HepG2 (cell line): Measurements from ENCODE around the gene RGL3. TPM values are rescaled to one million over a fixed set of nuclear protein-coding genes. Genes with fewer than 3 reads are reported as not detected.

Experiments used
- ATF5 ChIP-seq: sonication (generic); formaldehyde crosslinking; IDR thresholded peaks from 2 replicates; pipeline ENCODE4 v1.4.0; 2020; ENCODE audit warnings: mild to moderate bottlenecking, low read depth, missing genetic modification reagents
- ATM ChIP-seq: fragments of 450-650 bp; IDR thresholded peaks from 2 replicates; pipeline ENCODE4 v1.7.1; 2017; ENCODE audit warnings: mild to moderate bottlenecking, borderline replicate concordance
- ELF4 ChIP-seq: sonication (generic); formaldehyde crosslinking; IDR thresholded peaks from 2 replicates; pipeline ENCODE4 v1.5.0; 2020; ENCODE audit warnings: missing genetic modification reagents, mild to moderate bottlenecking, moderate library complexity, borderline replicate concordance
- ESRRA ChIP-seq: sonication (generic); formaldehyde crosslinking; IDR thresholded peaks from 2 replicates; pipeline ENCODE4 v1.5.1; 2020; ENCODE audit warnings: mild to moderate bottlenecking, low read depth, missing genetic modification reagents
- FOXA3 ChIP-seq: IDR thresholded peaks from 2 replicates; pipeline ENCODE4 v1.6.1; 2016; ENCODE audit warnings: missing genetic modification reagents, missing compliant biosample characterization
- FOXO1 ChIP-seq: sonication (generic); formaldehyde crosslinking; IDR thresholded peaks from 2 replicates; pipeline ENCODE4 v1.4.0; 2020; ENCODE audit warnings: missing genetic modification reagents
- HES4 ChIP-seq: sonication (generic); formaldehyde crosslinking; IDR thresholded peaks from 2 replicates; pipeline ENCODE4 v1.9.0; 2021; ENCODE audit warnings: mild to moderate bottlenecking, missing genetic modification reagents, borderline replicate concordance
- HNF4A ChIP-seq: sonication (generic); formaldehyde crosslinking; IDR thresholded peaks from 2 replicates; pipeline ENCODE4 v1.4.0; 2020; ENCODE audit warnings: missing genetic modification reagents
- HNRNPUL1 ChIP-seq: fragments of 200-400 bp; formaldehyde crosslinking; IDR thresholded peaks from 2 replicates; pipeline ENCODE4 v1.6.1; 2017; ENCODE audit warnings: low read depth, mild to moderate bottlenecking, low read length, moderate library complexity
- HOMEZ ChIP-seq: IDR thresholded peaks from 2 replicates; pipeline ENCODE4 v1.6.1; 2016; ENCODE audit warnings: low read depth
- HOXD1 ChIP-seq: sonication (generic); formaldehyde crosslinking; IDR thresholded peaks from 2 replicates; pipeline ENCODE4 v1.5.0; 2020; ENCODE audit warnings: missing genetic modification reagents
- NFYC ChIP-seq: IDR thresholded peaks from 2 replicates; pipeline ENCODE4 v1.6.1; 2016; ENCODE audit warnings: missing genetic modification reagents, missing compliant biosample characterization
- SOX13 ChIP-seq, 3 experiments: fragments of 450-650 bp in 1 of 3; sonication (generic) in 1 of 3; formaldehyde crosslinking in 1 of 3; IDR thresholded peaks in 2 of 3; conservative IDR thresholded peaks in 1 of 3; 2 replicates each; pipeline versions ENCODE4 v1.5.0 to v1.6.1; 2016 to 2020; ENCODE audit warnings: antibody characterized with exemption in 1 of 3, mild to moderate bottlenecking in 1 of 3, missing compliant biosample characterization in 1 of 3, missing genetic modification reagents in 1 of 3, moderate library complexity in 1 of 3
- TBP ChIP-seq: sonication (generic); formaldehyde crosslinking; IDR thresholded peaks from 2 replicates; pipeline ENCODE4 v1.5.0; 2020; ENCODE audit warnings: missing genetic modification reagents
- TBX2 ChIP-seq: sonication (generic); formaldehyde crosslinking; IDR thresholded peaks from 2 replicates; pipeline ENCODE4 v1.5.0; 2020; ENCODE audit warnings: missing genetic modification reagents, mild to moderate bottlenecking, borderline replicate concordance
- THAP7 ChIP-seq: sonication (generic); formaldehyde crosslinking; IDR thresholded peaks from 2 replicates; pipeline ENCODE4 v1.8.1; 2023; ENCODE audit warnings: mild to moderate bottlenecking, missing genetic modification reagents
- ZNF281 ChIP-seq: sonication (generic); formaldehyde crosslinking; IDR thresholded peaks from 2 replicates; pipeline ENCODE4 v1.4.0; 2020; ENCODE audit warnings: missing genetic modification reagents, borderline replicate concordance
- ZNF282 ChIP-seq: fragments of 450-650 bp; IDR thresholded peaks from 2 replicates; pipeline ENCODE4 v1.6.1; 2018; ENCODE audit not compliant: partially characterized antibody
- ZNF343 ChIP-seq: sonication (generic); formaldehyde crosslinking; IDR thresholded peaks from 2 replicates; pipeline ENCODE4 v1.4.0; 2020; ENCODE audit warnings: mild to moderate bottlenecking, missing genetic modification reagents
- ZNF552 ChIP-seq: sonication (generic); formaldehyde crosslinking; IDR thresholded peaks from 2 replicates; pipeline ENCODE4 v1.9.0; 2022; ENCODE audit warnings: missing genetic modification reagents, mild to moderate bottlenecking, borderline replicate concordance
- ZNF589 ChIP-seq: sonication (generic); formaldehyde crosslinking; conservative IDR thresholded peaks from 2 replicates; pipeline ENCODE4 v1.8.0; 2022; ENCODE audit warnings: mild to moderate bottlenecking, moderate library complexity, missing genetic modification reagents
- ZNF674 ChIP-seq: sonication (generic); formaldehyde crosslinking; IDR thresholded peaks from 2 replicates; pipeline ENCODE4 v1.5.0; 2020; ENCODE audit warnings: low read depth, mild to moderate bottlenecking, missing genetic modification reagents
- ZSCAN21 ChIP-seq: sonication (generic); formaldehyde crosslinking; IDR thresholded peaks from 2 replicates; pipeline ENCODE4 v1.8.0; 2022; ENCODE audit warnings: mild to moderate bottlenecking, missing genetic modification reagents, moderate library complexity, borderline replicate concordance
- polyA plus RNA-seq, 8 experiments: library from polyadenylated mRNA; depleted of rRNA in 3 of 8; stranded (reverse) in 7 of 8; unstranded in 1 of 8; fragments of >200 nt; fragmentation: Illumina TruSeq in 4 of 8; extraction: Trizol in 4 of 8; gene quantifications; 2 replicates each; pipeline versions ENCODE4 v1.2.1 to v1.2.3, GENCODE V29; 2011 to 2016; ENCODE audit warnings: low read depth in 4 of 8, missing spikeins in 1 of 8, mixed read lengths in 1 of 8; ENCODE audit not compliant: insufficient read depth in 1 of 8
- total RNA-seq, 5 experiments: library from RNA; depleted of rRNA; stranded (reverse); fragments of >200 nt; fragmentation: Illumina TruSeq; extraction: Trizol; gene quantifications; 2 replicates each; pipeline ENCODE4 v1.2.3, GENCODE V29; 2016; ENCODE audit warnings: low read depth in 1 of 5

Gene RGL3
- total and polyA plus RNA-seq, 2 of the 13 experiments (the other 11 are each of a cell fraction or from before 2014, with no cell fraction given), result 4.2 to 7.6 TPM

GRCh38 chr19:11380653-11381537 lies 38.2 kb downstream of the RGL3 start (continued):
- peak; percentile 91 for TF ChIP-seq THAP7 (CRISPR knock-in tag)
- peak; percentile 94 for TF ChIP-seq NFYC (CRISPR knock-in tag)
- no peak for TF ChIP-seq TBP (CRISPR knock-in tag)
- no peak for TF ChIP-seq ZSCAN21
- no peak for TF ChIP-seq ELF4 (CRISPR knock-in tag)
- TF ChIP-seq HES4 (CRISPR knock-in tag), result no peak
- TF ChIP-seq HNRNPUL1, result no peak
- TF ChIP-seq ATM, result no peak
- peak; percentile 44 for TF ChIP-seq ZNF589 (CRISPR knock-in tag)
- TF ChIP-seq ZNF343 (CRISPR knock-in tag), result no peak
- no peak for TF ChIP-seq SOX13 (IDR thresholded peaks at IDR 0.05)
- peak in 1 of 2 experiments; percentile 30; a peak in 1 of 4 replicates for TF ChIP-seq SOX13 (CRISPR knock-in tag; conservative IDR thresholded peaks at IDR 0.05 in 1 of 2, IDR thresholded peaks at IDR 0.05 in 1 of 2)
- no peak for TF ChIP-seq ZNF674 (CRISPR knock-in tag)
- TF ChIP-seq FOXA3 (CRISPR knock-in tag), result peak; percentile 37; the same call in 1 of the 2 replicates
- TF ChIP-seq FOXO1 (CRISPR knock-in tag), result peak; percentile 37
- TF ChIP-seq ZNF552 (CRISPR knock-in tag), result no peak
- 0 out of 2 replicates have a peak, but pooled peaks have one; percentile 40 for TF ChIP-seq HOMEZ
- no peak for TF ChIP-seq ZNF282
- TF ChIP-seq HNF4A, result no peak
- TF ChIP-seq HOXD1 (CRISPR knock-in tag), result no peak
- no peak for TF ChIP-seq ZNF281
- TF ChIP-seq TBX2, result peak; percentile 34; the same call in 1 of the 2 replicates
- TF ChIP-seq ESRRA (CRISPR knock-in tag), result peak; percentile 31; the same call in 1 of the 2 replicates
- no peak for TF ChIP-seq ATF5 (CRISPR knock-in tag)
